Endothelial cell of umbilical vein (primary cell): Measurements from ENCODE around the gene DND1. TPM values are rescaled to one million over a fixed set of nuclear protein-coding genes. Genes with fewer than 3 reads are reported as not detected.
A peak's percentile ranks its signal among the peaks of the same experiment; 100 is the strongest.

ENCODE experiments used
- BruUV-seq: library from RNA; stranded (reverse); fragments of 400-500 nt; replicated peaks from 2 replicates; lab custom pipeline; 2021; lab: Mats Ljungman, UMichigan
- CTCF ChIA-PET: fragments of 300-600, 350-600 bp; sonication (Branson Sonifier 250); formaldehyde crosslinking; loops from one replicate; lab custom pipeline; 2021; ENCODE audit warnings: antibody characterized with exemption, inconsistent platforms; lab: Charles Lee
- POLR2A ChIA-PET: fragments of 300-600, 350-600 bp; sonication (Branson Sonifier 250); formaldehyde crosslinking; loops from one replicate; lab custom pipeline; 2021; ENCODE audit warnings: antibody characterized with exemption, inconsistent platforms; lab: Charles Lee
- DNase-seq: peaks from one replicate; pipeline ENCODE4 v3.0.0-alpha.2; 2011; ENCODE audit warnings: low read depth, low spot score
- FAIRE-seq: peaks from 2 replicates; lab custom pipeline; 2011; peaks lifted over from hg19 to GRCh38; lab: Jason Lieb, UNC
- H2AFZ ChIP-seq: 2 replicates; pipeline ENCODE4 v1.6.0; 2012; ENCODE audit warnings: low read depth, low read length, control low read depth, inconsistent platforms
- H3K27ac ChIP-seq: 2 replicates; pipeline ENCODE4 v1.5.1; 2011; ENCODE audit warnings: low read depth, mild to moderate bottlenecking, control low read depth, low read length, moderate library complexity; ENCODE audit not compliant: insufficient read depth
- H3K27me3 ChIP-seq, 2 experiments: 2 replicates each; pipeline versions ENCODE4 v1.6.0 to v1.6.1; 2011; ENCODE audit warnings: low read length in 2 of 2, mixed read lengths in 1 of 2; ENCODE audit not compliant: control insufficient read depth in 2 of 2, insufficient read depth in 2 of 2
- H3K36me3 ChIP-seq, 2 experiments: 2 replicates in 1 of 2; 3 replicates in 1 of 2; pipeline ENCODE4 v1.5.1; 2011; ENCODE audit warnings: low read length in 2 of 2, mild to moderate bottlenecking in 1 of 2, moderate library complexity in 1 of 2; ENCODE audit not compliant: control insufficient read depth in 2 of 2, insufficient read depth in 2 of 2; ENCODE audit errors: extremely low read depth in 1 of 2
- H3K4me1 ChIP-seq: 3 replicates; pipeline ENCODE4 v1.5.1; 2011; ENCODE audit warnings: mild to moderate bottlenecking, low read length; ENCODE audit not compliant: control insufficient read depth, insufficient read depth; ENCODE audit errors: extremely low read depth
- H3K4me2 ChIP-seq: 2 replicates; pipeline ENCODE4 v1.6.1; 2011; ENCODE audit warnings: low read length, control low read depth, mixed read lengths; ENCODE audit not compliant: insufficient read depth
- H3K4me3 ChIP-seq, 3 experiments: fragments of 200-600 bp in 1 of 3; sonication (generic), shearing (Covaris generic) in 1 of 3; replicated peaks in 1 of 3; 2 replicates each; pipeline ENCODE4 v1.5.1; 2011 to 2016; ENCODE audit warnings: control low read depth in 3 of 3, low read length in 3 of 3, mild to moderate bottlenecking in 2 of 3, inconsistent platforms in 1 of 3, low read depth in 1 of 3, moderate library complexity in 1 of 3; ENCODE audit not compliant: insufficient read depth in 1 of 3
- H3K79me2 ChIP-seq: 2 replicates; pipeline ENCODE4 v1.6.0; 2012; ENCODE audit warnings: low read length, inconsistent platforms; ENCODE audit not compliant: control insufficient read depth, insufficient read depth
- H3K9ac ChIP-seq: replicated peaks from 2 replicates; pipeline ENCODE3; 2011; ENCODE audit warnings: low read length, control low read depth; ENCODE audit not compliant: insufficient read depth; ENCODE audit errors: extremely low read depth
- H3K9me1 ChIP-seq: replicated peaks from 3 replicates; pipeline ENCODE4 v1.6.0; 2011; ENCODE audit warnings: mild to moderate bottlenecking, low read length; ENCODE audit not compliant: control insufficient read depth, insufficient read depth; ENCODE audit errors: extremely low read depth
- H3K9me3 ChIP-seq: replicated peaks from 2 replicates; pipeline ENCODE4 v1.5.1; 2012; ENCODE audit warnings: low read length, inconsistent platforms; ENCODE audit not compliant: control insufficient read depth, insufficient read depth
- H4K20me1 ChIP-seq: replicated peaks from 2 replicates; pipeline ENCODE3; 2011; ENCODE audit warnings: mild to moderate bottlenecking, low read length; ENCODE audit not compliant: control insufficient read depth, insufficient read depth; ENCODE audit errors: extremely low read depth
- EZH2 ChIP-seq: IDR thresholded peaks from 2 replicates; pipeline ENCODE4 v1.6.1; 2012; ENCODE audit warnings: borderline replicate concordance, low read depth, mild to moderate bottlenecking, moderate library complexity, low read length, inconsistent platforms; ENCODE audit not compliant: severe bottlenecking
- FOS ChIP-seq: IDR thresholded peaks from 2 replicates; pipeline ENCODE4 v1.6.1; 2011; ENCODE audit warnings: mild to moderate bottlenecking, low read length, moderate library complexity, borderline replicate concordance; ENCODE audit not compliant: insufficient read depth
- JUN ChIP-seq: IDR thresholded peaks from 2 replicates; pipeline ENCODE4 v1.6.1; 2011; ENCODE audit warnings: borderline replicate concordance, low read depth; ENCODE audit not compliant: insufficient read length, insufficient read depth
- MYC ChIP-seq: IDR thresholded peaks from one replicate; pipeline ENCODE4 v1.6.1; 2011; ENCODE audit warnings: mild to moderate bottlenecking, low read depth, low read length
- POLR2A ChIP-seq: IDR thresholded peaks from 2 replicates; pipeline ENCODE4 v1.6.1; 2012; ENCODE audit warnings: low read depth, mild to moderate bottlenecking, control low read depth, low read length
- POLR2AphosphoS5 ChIP-seq: IDR thresholded peaks from 2 replicates; pipeline ENCODE4 v1.6.1; 2012; ENCODE audit warnings: low read depth, mild to moderate bottlenecking, control low read depth, low read length, moderate library complexity; ENCODE audit not compliant: insufficient read depth
- dilution Hi-C: fragments of 300-500 bp; cut with MboI; formaldehyde crosslinking; loops from one replicate; pipeline ENCODE4 v1.15.0; 2019; ENCODE audit warnings: low sequenced_read_pairs; ENCODE audit not compliant: extremely low pct_ligation_motif_present
- intact Hi-C: fragments of 100-400 bp; cut with micrococcal nuclease; formaldehyde crosslinking; loops from one replicate; pipeline ENCODE4 v1.10.0; 2022
- polyA plus RNA-seq, 4 experiments: library from polyadenylated mRNA; depleted of rRNA in 3 of 4; stranded (reverse) in 3 of 4; unstranded in 1 of 4; fragments of >200 nt; gene quantifications; 2 replicates each; pipeline versions ENCODE4 v1.2.1 to v1.2.3, GENCODE V29; 2011 to 2012; ENCODE audit warnings: missing spikeins in 1 of 4
- total RNA-seq: library from RNA; stranded (reverse); gene quantifications from 2 replicates; pipeline ENCODE4 v1.2.3, GENCODE V29; 2021
- TF ChIP-seq, protein P1 (sequence below): IDR thresholded peaks from 2 replicates; pipeline ENCODE4 v1.6.1; 2011; ENCODE audit not compliant: insufficient read depth, insufficient read length
- TF ChIP-seq, protein P2 (sequence below), 2 donors: IDR thresholded peaks; 1 replicate in 1 of 2; 2 replicates in 1 of 2; pipeline ENCODE4 v1.5.1; 2011; ENCODE audit warnings: low read length in 2 of 2, mild to moderate bottlenecking in 2 of 2, moderate library complexity in 2 of 2, control low read depth in 1 of 2, inconsistent platforms in 1 of 2, low read depth in 1 of 2; ENCODE audit not compliant: insufficient read depth in 1 of 2; ENCODE audit errors: extremely low read depth in 1 of 2

Gene DND1
- total and polyA plus RNA-seq, 2 donors (not counting 3 experiments of a cell fraction or from before 2014, with no cell fraction given) = 1.1 to 1.2 TPM

DNA sequence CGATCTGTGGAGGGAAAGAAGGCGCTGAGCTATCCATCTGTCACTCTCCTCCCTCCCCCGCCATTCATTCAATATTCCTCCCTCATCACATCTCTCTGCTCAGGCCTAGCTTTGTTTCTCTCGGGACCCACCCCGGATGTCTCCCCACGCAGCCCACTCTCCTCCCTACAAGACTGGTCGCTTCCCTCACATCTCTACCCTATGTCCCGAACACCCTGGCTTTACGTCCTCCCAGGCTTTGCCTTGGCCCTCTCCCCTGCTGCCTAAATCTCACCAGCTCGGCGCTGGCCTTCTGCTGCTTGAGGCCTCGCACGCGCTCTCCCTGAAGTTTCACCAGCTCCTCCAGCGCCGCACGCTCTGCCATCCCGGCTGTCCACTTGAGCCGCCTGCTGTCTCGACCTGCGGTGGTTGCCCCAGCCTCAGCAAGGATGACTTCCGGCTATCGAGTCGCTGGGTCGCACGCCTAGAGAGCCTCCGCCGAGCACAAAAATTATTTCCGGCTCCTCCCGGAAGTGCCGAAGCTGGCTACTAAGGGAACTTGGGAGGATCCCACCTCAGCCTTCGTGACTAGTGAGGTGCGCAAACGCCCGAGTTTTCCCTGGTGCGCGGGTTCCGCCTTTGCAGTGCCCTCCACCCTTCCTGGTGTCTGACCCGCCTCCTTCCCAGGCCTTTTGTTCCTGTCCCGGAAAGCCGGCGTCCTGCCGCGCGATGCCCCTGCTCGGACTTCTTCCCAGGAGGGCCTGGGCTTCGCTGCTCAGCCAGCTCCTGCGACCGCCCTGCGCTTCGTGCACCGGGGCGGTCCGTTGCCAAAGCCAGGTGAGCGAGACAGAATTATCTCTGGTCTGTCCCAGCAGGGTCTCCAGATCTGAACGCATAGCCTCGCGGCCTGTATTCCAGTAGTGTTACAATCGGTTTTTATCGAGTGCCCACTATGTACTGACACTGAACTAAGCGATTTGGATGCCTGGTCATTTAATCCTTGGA lies 17.9 kb upstream of the DND1 start, which contains the start of the genes HARS1 and HARS2:
TSS of gene HARS1 (minus strand) at position 430 of the 984 bp plus-strand sequence. CDS start at position 364, 66 bp downstream.
TSS of gene HARS2 (plus strand) at position 515 of the 984 bp plus-strand sequence. CDS start at position 709, 194 bp downstream.
- BruUV-seq = no TSS peak
- Histone ChIP-seq H3K4me1 (peaks cover 13% of the 10 kb centered on the region), H3K27me3 (no peaks in the 10 kb centered on the region), H3K9ac (peak within 1 kb of the TSS; percentile 96), H3K4me2 (peak within 1 kb of the TSS; percentile 98), H3K9me3 (no peaks in the 10 kb centered on the region), H3K79me2 (peaks cover 41% of the 10 kb centered on the region), H3K27ac (peak within 1 kb of the TSS; percentile 72), H3K36me3 (peaks cover 21 to 23% of the 10 kb centered on the region in 2 experiments), H3K9me1 (no peaks in the 10 kb centered on the region), H4K20me1 (no peaks in the 10 kb centered on the region), H3K4me3 (peak within 1 kb of the TSS; percentile 80 to 90 (median 82)), H2AFZ (peak within 1 kb of the TSS; percentile 66)
- intact Hi-C loops = loop anchor here (1.0 kb wide), 6 partner anchors 9 to 127 kb away; partner anchors contain the start of genes APBB3, IK, NDUFA2 and SLC35A4
- TF ChIP-seq, protein P1, sequence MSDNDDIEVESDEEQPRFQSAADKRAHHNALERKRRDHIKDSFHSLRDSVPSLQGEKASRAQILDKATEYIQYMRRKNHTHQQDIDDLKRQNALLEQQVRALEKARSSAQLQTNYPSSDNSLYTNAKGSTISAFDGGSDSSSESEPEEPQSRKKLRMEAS = peak; percentile 54
- TF ChIP-seq POLR2A (peak; percentile 90), JUN (no peak), FOS (no peak), MYC (no peak), EZH2 (no peak), POLR2AphosphoS5 (peak; percentile 88)
- TF ChIP-seq, protein P2, sequence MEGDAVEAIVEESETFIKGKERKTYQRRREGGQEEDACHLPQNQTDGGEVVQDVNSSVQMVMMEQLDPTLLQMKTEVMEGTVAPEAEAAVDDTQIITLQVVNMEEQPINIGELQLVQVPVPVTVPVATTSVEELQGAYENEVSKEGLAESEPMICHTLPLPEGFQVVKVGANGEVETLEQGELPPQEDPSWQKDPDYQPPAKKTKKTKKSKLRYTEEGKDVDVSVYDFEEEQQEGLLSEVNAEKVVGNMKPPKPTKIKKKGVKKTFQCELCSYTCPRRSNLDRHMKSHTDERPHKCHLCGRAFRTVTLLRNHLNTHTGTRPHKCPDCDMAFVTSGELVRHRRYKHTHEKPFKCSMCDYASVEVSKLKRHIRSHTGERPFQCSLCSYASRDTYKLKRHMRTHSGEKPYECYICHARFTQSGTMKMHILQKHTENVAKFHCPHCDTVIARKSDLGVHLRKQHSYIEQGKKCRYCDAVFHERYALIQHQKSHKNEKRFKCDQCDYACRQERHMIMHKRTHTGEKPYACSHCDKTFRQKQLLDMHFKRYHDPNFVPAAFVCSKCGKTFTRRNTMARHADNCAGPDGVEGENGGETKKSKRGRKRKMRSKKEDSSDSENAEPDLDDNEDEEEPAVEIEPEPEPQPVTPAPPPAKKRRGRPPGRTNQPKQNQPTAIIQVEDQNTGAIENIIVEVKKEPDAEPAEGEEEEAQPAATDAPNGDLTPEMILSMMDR (IDR thresholded peaks at IDR 0.05; ENCODE audit: extremely low read depth in 1 of 2, insufficient read depth in 1 of 2, low read depth in 1 of 2, low read length in 2 of 2) = no peak
- ChIA-PET CTCF (interaction anchor here (0.9 to 1.5 kb wide), 12 partner anchors 9 to 318 kb away, joined by 3 to 9 read pairs (median 3); partner anchors contain the start of genes EIF4EBP3, IK, NDUFA2 and ZMAT2), POLR2A (interaction anchor here (0.8 to 1.8 kb wide), 6 partner anchors 9 to 241 kb away, joined by 3 to 9 read pairs (median 4); partner anchors contain the start of genes IK and ZMAT2)
- dilution Hi-C loops = no loop called here
- FAIRE-seq (peak; percentile 91), DNase-seq (peak; percentile 94)
